Glomerular visceral epithelial cell (primary cell): ENCODE results near the gene MRNIP.
"Not testable (repeated sequence)": the region's sequence is repeated elsewhere in the genome, so short reads cannot be mapped to it uniquely, and the experiment has no call there.

Experiments
- DNase-seq: peaks from one replicate; pipeline ENCODE4 v3.0.0-alpha.2; 2016; ENCODE audit errors: extremely low spot score

Gene MRNIP

GRCh38 chr5:179839328-179840256 lies 19.0 kb downstream of the MRNIP start:
- no peak for DNase-seq

GRCh38 chr5:179837076-179838011 lies 21.3 kb downstream of the MRNIP start:
- DNase-seq: no peak

GRCh38 chr5:179836225-179837019 lies 22.2 kb downstream of the MRNIP start:
- peak; percentile 56 for DNase-seq

GRCh38 chr5:179834871-179835270 lies 23.7 kb downstream of the MRNIP start:
- not testable (repeated sequence) for DNase-seq

- no peak for DNase-seq
These were observed 24.5 kb downstream of the MRNIP start for GRCh38 chr5:179834120-179834519.

- no peak for DNase-seq
These were observed 24.9 kb downstream of the MRNIP start for GRCh38 chr5:179833709-179834070.

GRCh38 chr5:179833056-179833708 lies 25.4 kb downstream of the MRNIP start:
- DNase-seq: no peak

GRCh38 chr5:179832039-179832745 lies 26.4 kb downstream of the MRNIP start:
- DNase-seq: no peak

GRCh38 chr5:179830818-179831468 lies 27.7 kb downstream of the MRNIP start:
- no peak for DNase-seq

GRCh38 chr5:179829732-179830435 lies 28.7 kb downstream of the MRNIP start:
- DNase-seq: no peak

GRCh38 chr5:179828756-179829421 lies 29.7 kb downstream of the MRNIP start:
- no peak for DNase-seq

GRCh38 chr5:179827680-179828079 lies 30.9 kb downstream of the MRNIP start:
- DNase-seq: peak; percentile 61

- no peak for DNase-seq
These were observed 32.9 kb downstream of the MRNIP start for GRCh38 chr5:179825655-179826182.

GRCh38 chr5:179824745-179825112 lies 33.9 kb downstream of the MRNIP start:
- no peak for DNase-seq

GRCh38 chr5:179823937-179824744 lies 34.5 kb downstream of the MRNIP start:
- no peak for DNase-seq

- no peak for DNase-seq
These were observed 36.1 kb downstream of the MRNIP start for GRCh38 chr5:179822444-179822990.

- DNase-seq: no peak
These were observed 36.6 kb downstream of the MRNIP start for GRCh38 chr5:179822059-179822432.
